Measurements from ENCODE around the gene HTT. TPM values are rescaled to one million over a fixed set of nuclear protein-coding genes. Genes with fewer than 3 reads are reported as not detected.

The HTT gene
- total and polyA plus RNA-seq, 10 of the 15 experiments (the other 5 are each of a cell fraction or from before 2014, with no cell fraction given): 3.3 to 113 (median 43.3) TPM

- TF ChIP-seq ZBTB40 (IDR thresholded peaks at IDR 0.05; ENCODE audit: borderline replicate concordance): no peak
- no peak for TF ChIP-seq MLLT1 (IDR thresholded peaks at IDR 0.05)
- TF ChIP-seq RBBP5 (conservative IDR thresholded peaks at IDR 0.05): no peak
- no peak for TF ChIP-seq CTCF (IDR thresholded peaks at IDR 0.05 in 2 of 3, conservative IDR thresholded peaks at IDR 0.05 in 1 of 3; ENCODE audit: control insufficient read depth in 2 of 3, extremely low read depth in 1 of 3, insufficient read depth in 1 of 3, low read depth in 3 of 3, low read length in 3 of 3)
- peak; percentile 17 to 57; a peak in 2 of 4 replicates for TF ChIP-seq BHLHE40 (IDR thresholded peaks at IDR 0.05; ENCODE audit: borderline replicate concordance in 1 of 2, low read depth in 2 of 2, low read length in 1 of 2)
- TF ChIP-seq CHD4 (IDR thresholded peaks at IDR 0.05): no peak
- peak; percentile 35 for TF ChIP-seq JUNB (IDR thresholded peaks at IDR 0.05)
- no peak for TF ChIP-seq POLR2AphosphoS2 (IDR thresholded peaks at IDR 0.05; ENCODE audit: low read depth, low read length)
- TF ChIP-seq IRF4 (IDR thresholded peaks at IDR 0.05; ENCODE audit: low read depth, low read length): peak; percentile 45; the same call in 1 of the 2 replicates
- TF ChIP-seq PRDM15 (CRISPR knock-in tag; IDR thresholded peaks at IDR 0.05): no peak
- no peak for TF ChIP-seq CREM (IDR thresholded peaks at IDR 0.05; ENCODE audit: low read depth)
- TF ChIP-seq YY1 (IDR thresholded peaks at IDR 0.05; ENCODE audit: low read depth, low read length): peak; percentile 18; the same call in 1 of the 2 replicates
- TF ChIP-seq SIX5 (IDR thresholded peaks at IDR 0.05; ENCODE audit: low read depth, low read length, severe bottlenecking): no peak
- 0 out of 2 replicates have a peak, but pooled peaks have one; percentile 32 for TF ChIP-seq IKZF1 (conservative IDR thresholded peaks at IDR 0.05)
- no peak for TF ChIP-seq MYB (IDR thresholded peaks at IDR 0.05; ENCODE audit: borderline replicate concordance, low read depth, low read length)
- no peak for TF ChIP-seq CEBPB (IDR thresholded peaks at IDR 0.05; ENCODE audit: borderline replicate concordance in 1 of 2, low read depth in 2 of 2, low read length in 2 of 2)
Measured at GRCh38 chr4:3201718-3202702, 127.5 kb downstream of the HTT start (continued).

Measured in GM12878 (cell line).